A549 treated with RU486 at 1 μM for 4 hours (cell line): ENCODE data around the gene ZNF527. TPM values are rescaled to one million over a fixed set of nuclear protein-coding genes. Genes with fewer than 3 reads are reported as not detected.

Experiments used
- total RNA-seq: library from RNA; stranded (reverse); fragments of 200-300 nt; extraction: Qiagen RNA extraction; gene quantifications from 5 replicates; pipeline ENCODE4 v1.2.3, GENCODE V29; 2022; ENCODE audit warnings: low read depth

Gene ZNF527
- total RNA-seq, result 2.4 to 3.4 TPM (median 3.1 TPM) in 5 replicates

GRCh38 chr19:37370880-37371661 lies at the start of gene ZNF527:
Gene ZNF527, plus strand, starts transcription at chr19:37371099. Its CDS starts 3,100 bp downstream, at chr19:37374199.

Other genes with a start within 250 kb of the ZNF527 start
- gene ZNF585A, start 198.4 kb upstream of the ZNF527 start, total RNA-seq, result 5.6 to 7.2 TPM (median 6.1 TPM) in 5 replicates
- gene ZNF585B, start 160.6 kb upstream of the ZNF527 start, total RNA-seq, result 2.4 to 3.6 TPM (median 3.1 TPM) in 5 replicates
- 4.7 to 8.6 TPM (median 6.6 TPM) in 5 replicates for gene ZNF383, start 152.9 kb upstream of the ZNF527 start, total RNA-seq
- 3.1 to 6.1 TPM (median 5.0 TPM) in 5 replicates for gene ZNF569, start 96.3 kb downstream of the ZNF527 start, total RNA-seq
- gene ZNF570, start 98.3 kb downstream of the ZNF527 start, total RNA-seq, result 2.2 to 4.8 TPM (median 3.1 TPM) in 5 replicates
- gene ZNF793, start 135.8 kb downstream of the ZNF527 start, total RNA-seq, result 0.03 to 0.07 TPM in 2 of 5 replicates, not detected in the others
- gene ZNF571, start 223.7 kb downstream of the ZNF527 start, total RNA-seq, result 0.92 to 2.4 TPM (median 1.0 TPM) in 5 replicates
- gene ZNF540, start 223.8 kb downstream of the ZNF527 start, total RNA-seq, result 0.17 to 0.19 TPM in 2 of 5 replicates, not detected in the others